HEK293 (cell line): Measurements from ENCODE around the gene ERBB4.

ENCODE experiments used
- CTCF ChIP-seq: fragments of 450-650 bp; formaldehyde crosslinking; IDR thresholded peaks from 2 replicates; pipeline ENCODE4 v1.5.1; 2016; ENCODE audit warnings: missing biosample characterization, missing genetic modification characterization
- ELK4 ChIP-seq: IDR thresholded peaks from 2 replicates; pipeline ENCODE4 v1.6.1; 2011; ENCODE audit warnings: mild to moderate bottlenecking, low read depth, low read length, borderline replicate concordance
- PRDM4 ChIP-seq: fragments of 450-650 bp; formaldehyde crosslinking; IDR thresholded peaks from 2 replicates; pipeline ENCODE4 v1.5.1; 2017; ENCODE audit warnings: missing biosample characterization, missing genetic modification characterization
- TRIM28 ChIP-seq: IDR thresholded peaks from 2 replicates; pipeline ENCODE4 v1.6.1; 2011; ENCODE audit warnings: low read length, control low read depth, borderline replicate concordance
- ZBTB7A ChIP-seq: fragments of 450-650 bp; formaldehyde crosslinking; IDR thresholded peaks from 2 replicates; pipeline ENCODE4 v1.5.1; 2016; ENCODE audit warnings: low read depth, missing biosample characterization, missing genetic modification characterization
- ZNF146 ChIP-seq: fragments of 450-650 bp; formaldehyde crosslinking; IDR thresholded peaks from 2 replicates; pipeline ENCODE4 v1.5.1; 2016; ENCODE audit warnings: missing biosample characterization, missing genetic modification characterization
- ZNF214 ChIP-seq: fragments of 450-650 bp; formaldehyde crosslinking; IDR thresholded peaks from 2 replicates; pipeline ENCODE4 v1.5.1; 2017; ENCODE audit warnings: missing biosample characterization, mild to moderate bottlenecking, missing genetic modification characterization, borderline replicate concordance
- ZNF580 ChIP-seq: fragments of 450-650 bp; formaldehyde crosslinking; IDR thresholded peaks from 2 replicates; pipeline ENCODE4 v1.5.1; 2016; ENCODE audit warnings: missing biosample characterization, missing genetic modification characterization
- ZNF707 ChIP-seq: fragments of 450-650 bp; formaldehyde crosslinking; IDR thresholded peaks from 2 replicates; pipeline ENCODE4 v1.5.1; 2016; ENCODE audit warnings: missing biosample characterization, missing genetic modification characterization
- ZNF837 ChIP-seq: fragments of 450-650 bp; formaldehyde crosslinking; IDR thresholded peaks from 2 replicates; pipeline ENCODE4 v1.5.1; 2016; ENCODE audit warnings: missing biosample characterization, missing genetic modification characterization
- ZNF843 ChIP-seq: fragments of 450-650 bp; formaldehyde crosslinking; IDR thresholded peaks from 2 replicates; pipeline ENCODE4 v1.5.1; 2016; ENCODE audit warnings: missing biosample characterization, missing genetic modification characterization

- TF ChIP-seq ZNF580 (tag by site-specific recombination): no peak
- no peak for TF ChIP-seq ZNF843 (tag by site-specific recombination)
- no peak for TF ChIP-seq ELK4
- no peak for TF ChIP-seq ZNF146 (tag by site-specific recombination)
- no peak for TF ChIP-seq ZNF707 (tag by site-specific recombination)
- TF ChIP-seq CTCF (tag by site-specific recombination): no peak
- TF ChIP-seq ZBTB7A (tag by site-specific recombination): no peak
- no peak for TF ChIP-seq ZNF214 (tag by site-specific recombination)
- TF ChIP-seq ZNF837 (tag by site-specific recombination): no peak
- TF ChIP-seq PRDM4 (tag by site-specific recombination): no peak
- TF ChIP-seq TRIM28: no peak
These were observed 974.2 kb downstream of the ERBB4 start for GRCh38 chr2:211564441-211564840.
